Upper lobe of right lung (tissue), 1 donor: ENCODE measurements around the gene TRUB2. TPM values are rescaled to one million over a fixed set of nuclear protein-coding genes. Genes with fewer than 3 reads are reported as not detected.

Experiments
- ATAC-seq: fragments of 200-7000 bp; cut with Tn5 transposase; one replicate; pipeline ENCODE4 v1.9.1; 2020; ENCODE audit warnings: mild to moderate bottlenecking, moderate library complexity
- DNase-seq: peaks from one replicate; pipeline ENCODE4 v3.0.0-alpha.2; 2020
- H3K27ac ChIP-seq: fragments of 200-600 bp; one replicate; pipeline ENCODE4 v1.8.0; 2022
- H3K27me3 ChIP-seq: fragments of 200-600 bp; one replicate; pipeline ENCODE4 v1.8.0; 2022; ENCODE audit warnings: mild to moderate bottlenecking
- H3K36me3 ChIP-seq: fragments of 200-600 bp; one replicate; pipeline ENCODE4 v1.8.0; 2022
- H3K4me1 ChIP-seq: fragments of 200-600 bp; one replicate; pipeline ENCODE4 v1.8.0; 2022
- H3K4me3 ChIP-seq: fragments of 200-600 bp; one replicate; pipeline ENCODE4 v1.8.0; 2022; ENCODE audit warnings: mild to moderate bottlenecking
- H3K9me3 ChIP-seq: fragments of 200-600 bp; one replicate; pipeline ENCODE4 v1.8.0; 2022
- intact Hi-C: fragments of 100-400 bp; cut with DNase I; formaldehyde crosslinking; loops from one replicate; pipeline ENCODE4 v1.11.0; 2022
- total RNA-seq: library from RNA; stranded (reverse); fragmentation: NEBNext Ultra II Directional; extraction: Animal tissue kit (Norgen Biotek cat#: 25700); gene quantifications from one replicate; pipeline ENCODE4 v1.2.1, GENCODE V29; 2021
- TF ChIP-seq, protein P1 (sequence below): fragments of 200-600 bp; IDR thresholded peaks from one replicate; pipeline ENCODE4 v1.8.0; 2022; ENCODE audit warnings: antibody characterized with exemption
- donor health status: DM: no; HTN: yes; CAD: no; lungs with severe emphysema.

Gene TRUB2
- total RNA-seq, 1 donor from 2014 or later: 19.1 TPM

DNA sequence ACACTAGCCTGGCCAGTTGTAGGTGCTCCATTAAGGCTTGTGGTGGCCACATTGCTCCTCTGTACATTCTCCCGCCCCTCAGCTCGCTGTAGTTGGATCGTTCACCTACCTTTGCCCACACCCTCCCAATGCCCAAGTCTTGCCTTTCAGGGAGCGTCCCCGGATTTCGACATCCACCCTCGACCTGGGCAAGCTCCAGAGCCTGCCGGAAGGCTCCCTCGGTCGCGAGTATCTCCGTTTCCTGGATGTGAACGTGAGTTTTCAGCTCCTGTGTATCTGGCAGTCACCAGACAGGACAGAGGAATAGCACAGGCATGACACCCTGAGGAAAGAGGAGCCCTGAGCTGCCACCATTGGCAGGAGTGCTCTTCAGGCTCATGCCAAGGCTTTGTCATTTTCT lies 3.4 kb upstream of the TRUB2 start:
- DNase-seq (no peak), ATAC-seq (no peak)
- Histone ChIP-seq H3K9me3 (no peaks in the 10 kb centered on the region), H3K4me3 (no peak overlapping the region), H3K4me1 (peaks cover 18% of the 10 kb centered on the region), H3K27me3 (no peaks in the 10 kb centered on the region), H3K36me3 (peaks cover 13% of the 10 kb centered on the region), H3K27ac (no peak overlapping the region)
- TF ChIP-seq, protein P1, sequence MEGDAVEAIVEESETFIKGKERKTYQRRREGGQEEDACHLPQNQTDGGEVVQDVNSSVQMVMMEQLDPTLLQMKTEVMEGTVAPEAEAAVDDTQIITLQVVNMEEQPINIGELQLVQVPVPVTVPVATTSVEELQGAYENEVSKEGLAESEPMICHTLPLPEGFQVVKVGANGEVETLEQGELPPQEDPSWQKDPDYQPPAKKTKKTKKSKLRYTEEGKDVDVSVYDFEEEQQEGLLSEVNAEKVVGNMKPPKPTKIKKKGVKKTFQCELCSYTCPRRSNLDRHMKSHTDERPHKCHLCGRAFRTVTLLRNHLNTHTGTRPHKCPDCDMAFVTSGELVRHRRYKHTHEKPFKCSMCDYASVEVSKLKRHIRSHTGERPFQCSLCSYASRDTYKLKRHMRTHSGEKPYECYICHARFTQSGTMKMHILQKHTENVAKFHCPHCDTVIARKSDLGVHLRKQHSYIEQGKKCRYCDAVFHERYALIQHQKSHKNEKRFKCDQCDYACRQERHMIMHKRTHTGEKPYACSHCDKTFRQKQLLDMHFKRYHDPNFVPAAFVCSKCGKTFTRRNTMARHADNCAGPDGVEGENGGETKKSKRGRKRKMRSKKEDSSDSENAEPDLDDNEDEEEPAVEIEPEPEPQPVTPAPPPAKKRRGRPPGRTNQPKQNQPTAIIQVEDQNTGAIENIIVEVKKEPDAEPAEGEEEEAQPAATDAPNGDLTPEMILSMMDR: no peak
- intact Hi-C loops: no loop called here

DNA sequence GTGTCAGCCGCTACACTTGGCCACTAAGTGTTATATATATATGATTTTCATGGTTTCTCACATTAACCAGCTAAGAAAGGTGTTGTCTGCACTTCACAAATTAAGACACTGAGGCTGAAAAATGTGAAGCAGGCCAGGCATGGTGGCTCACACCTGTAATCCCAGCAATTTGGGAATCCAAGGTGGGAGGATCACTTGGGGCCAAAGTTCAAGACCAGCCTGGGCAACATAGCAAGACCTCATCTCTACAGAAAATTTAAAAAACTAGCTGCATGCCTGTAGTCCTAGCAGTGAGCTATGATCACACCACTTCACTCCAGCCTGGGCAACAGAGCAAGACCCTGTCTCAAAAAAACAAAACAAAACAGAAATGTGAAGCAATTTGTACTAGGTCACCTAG lies 2.2 kb upstream of the TRUB2 start:
- Histone ChIP-seq H3K27ac (no peak overlapping the region), H3K9me3 (no peaks in the 10 kb centered on the region), H3K4me1 (peaks cover 18% of the 10 kb centered on the region), H3K4me3 (no peak overlapping the region), H3K36me3 (peaks cover 21% of the 10 kb centered on the region), H3K27me3 (no peaks in the 10 kb centered on the region)
- no peak for DNase-seq
- TF ChIP-seq, protein P1: no peak
- intact Hi-C loops: no loop called here
- no peak for ATAC-seq

DNA sequence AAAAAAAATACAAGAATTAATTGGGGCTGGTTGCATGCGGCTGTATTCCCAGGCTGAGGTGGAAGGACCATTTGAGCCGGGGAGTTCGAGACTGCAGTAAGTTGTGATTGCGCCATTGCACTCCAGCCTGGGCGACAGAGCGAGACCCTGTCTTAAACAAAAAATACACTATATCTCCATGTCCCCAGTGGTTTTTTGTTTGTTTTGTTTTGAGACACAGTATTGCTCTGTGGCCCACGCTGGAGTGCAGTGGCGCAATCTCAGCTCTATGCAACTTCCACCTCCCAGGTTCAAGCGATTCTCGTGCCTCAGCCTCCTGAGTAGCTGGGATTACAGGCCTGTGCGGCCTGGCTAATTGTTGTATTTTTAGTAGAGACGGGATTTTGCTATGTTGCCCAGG lies 1.5 kb upstream of the TRUB2 start:
- H3K27ac ChIP-seq: no peak overlapping the region
- no peaks in the 10 kb centered on the region for H3K9me3 ChIP-seq
- DNase-seq: no peak
- intact Hi-C loops: no loop called here
- no peaks in the 10 kb centered on the region for H3K27me3 ChIP-seq
- ATAC-seq: no peak
- H3K4me1 ChIP-seq: peaks cover 18% of the 10 kb centered on the region
- peaks cover 21% of the 10 kb centered on the region for H3K36me3 ChIP-seq
- TF ChIP-seq, protein P1: no peak
- H3K4me3 ChIP-seq: peak overlapping the region; percentile 73

DNA sequence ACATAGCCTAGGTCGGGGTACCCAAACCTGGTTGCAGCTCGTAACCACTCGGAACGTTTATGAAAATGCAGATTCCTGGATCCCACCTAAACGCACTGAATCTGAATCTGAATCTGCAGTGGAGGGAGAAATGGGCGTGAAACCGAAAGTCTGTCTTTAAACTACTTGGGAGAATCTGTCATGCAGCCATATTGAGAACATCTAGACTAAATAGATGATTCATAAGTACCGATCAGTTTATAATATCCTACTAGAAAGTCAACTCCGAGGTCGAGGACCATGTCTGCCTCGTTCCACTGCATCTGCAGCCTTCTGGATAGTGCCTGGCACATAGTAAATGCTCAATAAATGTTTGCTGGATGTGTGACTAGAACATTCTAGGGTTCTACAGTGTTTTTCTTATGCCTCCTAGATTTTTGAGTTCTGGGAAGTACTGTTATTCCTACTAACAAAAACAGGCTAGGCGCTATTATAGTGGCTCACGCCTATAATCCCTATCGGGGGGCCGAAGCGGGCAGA lies 1.0 kb upstream of the TRUB2 start:
- H3K36me3 ChIP-seq: peaks cover 16% of the 10 kb centered on the region
- peaks cover 18% of the 10 kb centered on the region for H3K4me1 ChIP-seq
- TF ChIP-seq, protein P1: no peak
- H3K4me3 ChIP-seq: peak overlapping the region; percentile 73
- ATAC-seq: no peak
- intact Hi-C loops: no loop called here
- H3K27me3 ChIP-seq: no peaks in the 10 kb centered on the region
- H3K9me3 ChIP-seq: no peaks in the 10 kb centered on the region
- H3K27ac ChIP-seq: peak overlapping the region; percentile 89
- no peak for DNase-seq

- Histone ChIP-seq H3K36me3 (peaks cover 28% of the 10 kb centered on the region), H3K27ac (peak overlapping the region; percentile 89)
Measured at GRCh38 chr9:128321879-128322403, 306 bp downstream of the TRUB2 start.

More at GRCh38 chr9:128321879-128322403, 306 bp downstream of the TRUB2 start:
- Histone ChIP-seq H3K4me3 (peak overlapping the region; percentile 73), H3K27me3 (no peaks in the 10 kb centered on the region), H3K9me3 (no peaks in the 10 kb centered on the region), H3K4me1 (peaks cover 18% of the 10 kb centered on the region)
- ATAC-seq (peak; percentile 1), DNase-seq (no peak)
- TF ChIP-seq, protein P1: no peak
- intact Hi-C loops: no loop called here
